Pulmonary artery endothelial cell (primary cell): Measurements from ENCODE around the gene CAPN2. TPM values are rescaled to one million over a fixed set of nuclear protein-coding genes. Genes with fewer than 3 reads are reported as not detected.

Experiments used
- DNase-seq: peaks from one replicate; pipeline ENCODE4 v3.0.0-alpha.2; 2011; ENCODE audit warnings: low read depth, low spot score
- total RNA-seq: library from RNA; depleted of rRNA; stranded (reverse); fragments of >200 nt; gene quantifications from 2 replicates; pipeline ENCODE4 v1.2.3, GENCODE V29; 2014

Gene CAPN2
- total RNA-seq, 1 donor from 2014 or later, result 436 TPM

DNA sequence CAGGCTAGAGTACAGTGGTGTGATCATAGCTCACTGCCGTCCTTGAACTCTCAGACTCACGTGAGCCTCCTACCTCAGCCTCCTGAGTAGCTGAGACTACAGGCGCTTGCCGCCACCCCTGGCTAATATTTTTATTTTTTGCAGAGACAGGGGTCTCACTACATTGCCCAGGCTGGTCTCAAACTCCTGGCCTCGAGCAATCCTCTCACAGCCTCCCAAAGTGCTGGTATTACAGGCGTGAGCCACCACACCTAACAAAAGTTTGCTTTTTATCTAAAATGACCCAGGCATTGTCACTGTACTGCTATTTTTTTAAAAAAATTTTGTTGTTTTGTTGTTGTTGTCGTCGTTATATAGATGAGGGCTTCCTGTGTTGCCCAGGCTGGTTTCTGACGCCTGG lies 46.4 kb downstream of the CAPN2 start:
- DNase-seq, result no peak

DNA sequence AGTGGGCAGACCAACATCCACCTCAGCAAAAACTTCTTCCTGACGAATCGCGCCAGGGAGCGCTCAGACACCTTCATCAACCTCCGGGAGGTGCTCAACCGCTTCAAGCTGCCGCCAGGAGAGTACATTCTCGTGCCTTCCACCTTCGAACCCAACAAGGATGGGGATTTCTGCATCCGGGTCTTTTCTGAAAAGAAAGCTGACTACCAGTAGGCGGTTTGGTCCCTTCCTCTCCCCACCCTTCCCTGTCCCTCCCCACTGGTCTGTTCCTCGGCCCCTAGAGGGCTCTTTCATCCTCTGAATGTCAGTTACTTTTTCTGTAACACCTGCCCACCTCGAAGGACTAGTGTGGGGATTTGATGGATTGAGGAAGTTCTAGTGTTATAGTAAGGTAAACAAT lies 46.9 kb downstream of the CAPN2 start:
- no peak for DNase-seq

DNA sequence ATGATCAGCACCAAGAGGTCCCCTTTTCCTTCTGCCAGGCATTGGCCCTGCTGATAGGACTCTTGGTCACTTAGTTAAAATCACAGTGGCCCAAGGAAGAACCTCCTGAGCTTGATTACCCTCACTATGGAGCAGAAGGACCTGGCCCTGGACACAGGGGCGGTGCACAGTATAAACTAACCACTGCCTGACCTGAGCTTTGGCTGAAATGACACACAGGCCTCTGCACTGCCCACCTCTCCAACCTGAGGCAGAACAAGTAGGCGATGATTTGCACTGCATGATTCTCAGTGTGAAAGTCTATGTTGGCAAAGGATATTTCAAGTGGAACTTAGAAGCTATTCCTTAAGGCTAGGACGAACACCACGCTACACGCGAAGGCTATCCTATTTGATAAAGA lies 48.5 kb downstream of the CAPN2 start:
- no peak for DNase-seq

DNA sequence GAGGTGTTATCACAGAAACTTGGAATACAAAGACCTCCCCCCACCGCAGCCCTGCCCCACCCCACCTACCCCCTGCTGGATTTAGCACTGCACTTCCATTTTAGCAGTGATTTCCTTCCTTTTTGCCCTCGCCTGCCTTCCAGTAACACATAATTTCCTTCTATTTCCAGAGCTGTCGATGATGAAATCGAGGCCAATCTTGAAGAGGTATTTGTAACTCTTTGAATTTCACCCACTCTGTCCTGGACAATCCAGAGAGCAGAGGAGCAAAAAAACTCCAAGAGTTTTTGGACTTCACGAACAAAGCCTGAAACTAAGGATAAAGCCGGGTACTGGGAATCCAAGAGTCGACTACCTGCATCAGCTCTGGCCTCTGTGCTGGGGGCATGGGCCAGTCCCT lies 49.1 kb downstream of the CAPN2 start:
- DNase-seq, result no peak

DNA sequence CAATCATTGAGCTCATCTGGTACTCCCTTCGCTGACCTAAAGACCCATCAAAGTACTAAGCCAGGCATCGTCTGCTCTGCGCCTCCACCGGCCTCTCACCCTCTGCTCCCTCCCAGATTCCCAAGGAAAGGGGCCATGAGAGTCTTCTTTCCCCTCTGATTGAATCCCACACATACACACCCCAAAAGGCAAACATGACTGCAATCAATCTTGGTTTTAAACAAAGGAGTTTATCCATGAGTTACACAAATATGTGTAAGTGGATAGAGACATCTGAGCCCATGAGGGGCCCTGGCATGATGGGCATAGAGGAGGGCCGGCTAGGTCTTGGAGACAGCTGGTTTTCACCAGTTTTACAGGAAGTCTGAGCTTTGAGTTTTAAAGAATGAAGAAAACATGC lies 50.9 kb downstream of the CAPN2 start:
- no peak for DNase-seq

DNA sequence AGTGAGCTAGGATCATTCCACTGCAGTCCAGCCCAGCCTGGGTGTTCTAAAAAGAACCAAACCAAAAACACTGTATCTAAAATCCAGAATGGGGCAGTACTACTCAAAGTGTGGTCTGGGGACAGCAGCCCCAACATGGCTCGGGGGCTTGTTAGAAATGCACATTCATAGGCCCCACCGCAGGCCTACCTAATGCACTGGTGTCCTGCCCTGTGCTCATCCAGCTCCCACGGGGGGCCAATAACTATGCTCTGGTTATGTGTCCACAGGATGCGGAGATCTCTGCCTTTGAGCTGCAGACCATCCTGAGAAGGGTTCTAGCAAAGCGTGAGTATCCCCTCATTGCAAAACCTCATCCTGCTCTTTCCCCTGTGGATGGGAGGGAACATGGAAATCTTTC lies 51.5 kb downstream of the CAPN2 start:
- DNase-seq, result no peak

DNA sequence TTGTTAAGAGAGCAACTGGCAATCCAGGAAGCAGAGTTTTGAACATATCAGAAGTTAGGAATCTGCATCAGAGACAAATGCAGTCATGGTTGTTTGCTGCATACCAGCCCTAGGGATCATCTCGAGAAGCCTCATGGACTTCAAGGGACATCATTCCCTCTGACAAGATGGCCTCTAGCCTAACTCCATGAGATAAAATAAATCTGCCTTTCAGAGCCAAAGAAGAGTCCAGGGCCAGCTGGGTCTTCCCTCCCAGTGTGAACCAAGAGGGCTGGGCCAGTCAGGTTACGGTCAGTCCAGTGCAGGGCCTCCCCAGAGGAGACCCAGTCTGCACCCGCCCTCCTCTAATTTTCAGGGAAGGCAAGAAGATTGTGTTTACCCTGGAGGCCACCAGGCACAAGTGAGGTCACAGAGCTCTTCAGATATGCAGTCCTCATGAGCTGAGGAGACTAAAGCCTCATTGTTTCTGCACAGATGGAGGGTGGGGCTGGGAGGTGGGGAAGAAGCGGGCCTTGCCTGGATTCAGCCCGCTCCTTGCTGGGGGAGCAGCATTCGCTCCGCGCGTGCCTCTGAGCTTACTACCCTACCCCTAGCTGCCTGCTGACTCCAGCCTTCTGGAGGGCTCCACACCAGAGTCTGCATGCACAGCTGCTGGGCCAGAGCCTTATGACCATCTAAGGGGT lies 52.8 kb downstream of the CAPN2 start:
- DNase-seq, result no peak

DNA sequence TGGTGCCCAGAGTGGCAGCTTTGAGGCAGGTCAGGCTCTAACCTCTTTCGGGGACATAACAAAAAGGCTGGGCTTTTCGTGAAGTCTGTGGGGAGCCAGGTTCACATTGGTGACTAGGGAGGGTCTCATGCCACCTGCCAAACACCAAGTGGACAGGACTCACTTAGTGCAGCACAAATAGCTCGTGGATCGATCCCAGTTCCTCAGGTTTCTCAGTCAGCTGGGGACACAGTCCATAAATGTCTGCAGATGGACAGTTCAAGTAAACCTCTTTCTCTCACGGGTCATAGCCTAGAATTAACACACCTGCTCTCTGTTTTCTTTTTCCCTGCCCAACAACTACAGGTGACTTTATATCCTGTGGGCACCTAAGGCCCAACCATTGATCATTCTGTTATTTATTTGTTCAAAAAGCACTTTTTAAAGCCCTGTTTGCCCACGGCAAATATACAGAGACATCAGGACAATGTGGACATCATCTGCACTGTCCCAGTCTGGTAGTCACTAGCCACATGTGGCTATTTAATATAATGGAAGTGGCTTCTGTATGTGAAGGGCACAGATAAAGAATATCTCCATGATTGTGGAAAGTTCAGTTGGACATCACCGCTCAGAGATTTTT lies 53.5 kb downstream of the CAPN2 start:
- DNase-seq, result no peak

DNA sequence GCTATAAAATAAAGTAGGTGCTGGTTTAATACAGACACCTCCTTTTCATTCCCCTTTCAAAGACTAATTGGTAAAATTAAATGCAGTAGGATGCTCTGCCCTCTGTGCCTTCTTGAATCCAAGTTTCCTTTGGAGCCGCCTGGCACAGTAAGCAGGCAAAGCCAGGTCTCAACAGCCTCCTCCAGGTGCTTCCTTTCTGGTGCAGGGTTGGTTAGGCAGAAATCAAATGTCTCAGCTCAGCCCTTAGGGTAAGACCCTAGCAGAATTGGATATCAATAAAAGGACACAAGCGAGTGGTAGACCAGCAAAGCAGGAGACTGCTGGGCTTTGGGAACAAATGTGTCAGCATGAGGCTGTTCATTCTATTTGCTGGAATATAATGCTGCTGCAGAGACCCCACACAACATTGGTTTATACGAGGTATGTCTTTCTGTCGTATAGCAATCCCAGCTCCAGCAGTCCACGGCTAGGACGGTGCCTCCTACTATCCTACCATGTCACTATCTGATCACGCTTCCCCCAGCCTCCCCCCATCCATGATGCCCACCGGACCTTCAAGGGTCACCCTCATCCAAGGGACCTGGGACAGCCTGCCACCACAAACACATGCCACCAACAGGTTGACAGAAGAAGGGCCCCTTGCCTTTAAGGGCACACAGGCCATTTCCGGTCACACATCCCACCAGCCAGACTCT lies 58.4 kb downstream of the CAPN2 start:
- DNase-seq, result no peak

DNA sequence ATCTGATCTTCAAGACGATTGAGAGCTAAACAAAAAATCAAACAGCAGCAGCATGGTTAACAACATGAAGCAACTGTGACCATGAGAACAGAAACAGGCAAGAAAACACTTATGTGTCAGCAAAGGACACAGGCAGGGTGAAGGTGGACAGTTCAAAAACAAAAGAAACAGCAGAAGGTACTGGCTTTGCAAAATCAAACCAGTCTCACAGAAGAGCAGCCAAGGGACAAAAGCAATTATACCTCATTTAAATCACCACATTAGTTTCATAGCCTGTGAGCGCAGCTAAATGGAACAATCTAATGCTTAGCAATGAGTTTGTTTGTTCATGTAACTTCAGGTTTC lies 59.1 kb downstream of the CAPN2 start:
- no peak for DNase-seq

DNA sequence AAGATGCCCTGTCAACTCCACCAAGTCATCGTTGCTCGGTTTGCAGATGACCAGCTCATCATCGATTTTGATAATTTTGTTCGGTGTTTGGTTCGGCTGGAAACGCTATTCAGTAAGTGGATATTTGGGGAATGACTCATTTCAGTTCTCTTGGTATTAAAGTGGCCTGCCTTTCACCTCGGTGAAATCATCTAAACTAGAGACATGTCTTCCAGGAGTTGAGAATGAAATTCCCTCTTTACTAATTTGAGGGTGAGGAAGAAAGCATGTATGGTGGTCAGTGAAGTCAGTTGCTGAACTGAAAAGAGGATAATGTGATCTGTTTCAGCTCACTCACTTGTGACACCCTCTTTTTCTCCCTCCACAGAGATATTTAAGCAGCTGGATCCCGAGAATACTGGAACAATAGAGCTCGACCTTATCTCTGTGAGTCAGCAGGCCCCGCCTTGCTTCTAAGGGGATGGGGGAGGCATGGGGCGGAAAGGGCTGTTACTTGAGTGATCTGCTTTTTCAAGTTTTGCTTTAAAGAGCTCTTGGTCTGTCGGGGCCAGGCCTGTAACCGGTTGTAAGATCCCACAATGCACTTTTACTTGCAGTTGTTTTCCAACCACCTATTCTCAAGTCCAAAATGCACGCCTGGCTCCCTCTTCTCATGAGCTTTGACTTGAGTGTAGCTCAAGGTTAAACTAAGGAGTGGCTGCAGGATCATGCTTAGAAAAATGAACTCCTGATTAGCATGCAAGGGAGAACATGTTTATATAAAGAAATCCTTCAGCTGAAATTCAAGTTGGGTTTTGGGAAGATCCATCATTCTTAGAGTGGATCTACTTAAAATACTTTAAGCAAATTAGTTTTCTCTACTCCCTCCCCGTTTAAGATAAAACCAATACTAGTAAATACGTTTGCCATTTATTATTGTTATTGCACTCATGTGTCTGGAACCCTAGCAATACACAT lies 59.8 kb downstream of the CAPN2 start:
- peak; percentile 79 for DNase-seq

DNA sequence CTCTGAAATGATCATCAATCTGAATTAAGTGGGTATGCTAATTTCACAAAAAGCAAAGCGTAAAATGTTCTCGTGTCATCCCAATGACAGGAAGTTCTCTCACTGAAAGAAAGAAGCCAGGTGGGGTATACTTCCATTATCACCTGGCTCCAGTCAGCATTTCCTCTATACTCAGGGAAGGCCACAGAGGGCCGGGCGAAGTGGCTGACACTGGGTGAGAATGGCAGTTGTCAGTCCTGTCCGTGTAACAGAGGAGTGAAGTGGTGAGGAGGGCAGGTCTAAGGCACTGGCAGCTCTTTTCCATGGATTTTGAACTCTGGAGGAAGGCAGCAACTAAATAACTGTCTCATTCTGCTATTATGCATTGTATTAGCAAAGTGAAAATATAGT lies 60.4 kb downstream of the CAPN2 start:
- DNase-seq, result no peak

DNA sequence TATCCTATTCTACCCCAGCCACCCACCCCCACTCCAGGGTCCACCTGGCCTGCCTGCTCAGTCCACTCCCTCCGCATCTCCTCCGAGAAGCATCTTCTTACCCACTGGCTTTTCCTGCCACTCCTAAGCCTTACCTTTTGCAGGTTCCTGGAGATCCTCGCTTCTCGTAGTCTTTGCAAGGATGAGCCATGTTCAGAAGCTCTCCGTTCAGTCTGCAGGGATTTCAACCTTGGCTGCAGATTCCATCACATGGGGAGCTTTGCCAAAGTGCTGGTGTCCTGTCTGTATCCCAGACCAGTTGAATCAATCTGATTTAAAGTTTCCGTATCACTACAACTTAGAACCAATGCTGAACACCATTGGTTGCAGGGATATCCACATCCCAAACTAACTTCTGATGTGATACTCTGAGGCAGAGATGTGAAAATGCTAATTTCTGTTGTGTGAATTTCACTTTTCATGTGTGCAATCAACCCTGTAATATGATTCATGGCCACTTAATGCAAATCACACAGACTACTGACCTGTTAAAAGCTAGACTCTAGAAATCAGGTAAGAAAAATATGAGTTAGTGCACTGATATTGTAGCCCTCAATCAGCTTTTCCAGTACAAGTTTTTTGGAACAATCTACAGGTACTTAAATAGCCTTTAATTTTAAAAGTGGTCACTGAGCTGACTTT lies 61.9 kb downstream of the CAPN2 start:
- no peak for DNase-seq

DNA sequence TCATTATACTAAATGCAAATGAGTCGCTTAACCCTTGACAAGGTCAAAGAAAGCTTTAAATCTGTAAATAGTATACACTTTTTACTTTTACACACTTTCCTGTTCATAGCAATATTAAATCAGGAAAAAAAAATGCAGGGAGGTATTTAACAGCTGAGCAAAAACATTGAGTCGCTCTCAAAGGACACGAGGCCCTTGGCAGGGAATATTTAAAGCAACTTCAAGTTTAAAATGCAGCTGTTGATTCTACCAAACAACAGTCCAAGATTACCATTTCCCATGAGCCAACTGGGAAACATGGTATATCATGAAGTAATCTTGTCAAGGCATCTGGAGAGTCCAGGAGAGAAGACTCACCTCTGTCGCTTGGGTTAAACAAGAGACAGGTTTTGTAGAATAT lies 62.7 kb downstream of the CAPN2 start:
- DNase-seq, result no peak

DNA sequence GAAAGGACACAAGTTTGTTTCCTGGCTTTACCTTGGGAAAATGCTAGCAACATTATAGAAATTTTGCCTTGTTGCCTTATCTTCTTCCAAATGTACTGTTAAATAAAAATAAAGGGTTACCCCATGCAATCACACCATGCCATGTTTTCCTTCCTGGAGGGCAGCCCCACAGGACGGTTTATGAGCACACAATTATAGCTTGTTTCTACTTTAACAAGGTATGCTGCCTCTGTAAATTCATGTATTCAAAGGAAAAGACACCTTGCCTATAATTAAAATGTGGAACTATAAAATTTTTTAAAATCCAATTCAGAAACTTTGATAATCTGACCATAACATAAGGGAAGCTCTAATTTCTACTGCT lies 63.4 kb downstream of the CAPN2 start:
- DNase-seq, result no peak

DNA sequence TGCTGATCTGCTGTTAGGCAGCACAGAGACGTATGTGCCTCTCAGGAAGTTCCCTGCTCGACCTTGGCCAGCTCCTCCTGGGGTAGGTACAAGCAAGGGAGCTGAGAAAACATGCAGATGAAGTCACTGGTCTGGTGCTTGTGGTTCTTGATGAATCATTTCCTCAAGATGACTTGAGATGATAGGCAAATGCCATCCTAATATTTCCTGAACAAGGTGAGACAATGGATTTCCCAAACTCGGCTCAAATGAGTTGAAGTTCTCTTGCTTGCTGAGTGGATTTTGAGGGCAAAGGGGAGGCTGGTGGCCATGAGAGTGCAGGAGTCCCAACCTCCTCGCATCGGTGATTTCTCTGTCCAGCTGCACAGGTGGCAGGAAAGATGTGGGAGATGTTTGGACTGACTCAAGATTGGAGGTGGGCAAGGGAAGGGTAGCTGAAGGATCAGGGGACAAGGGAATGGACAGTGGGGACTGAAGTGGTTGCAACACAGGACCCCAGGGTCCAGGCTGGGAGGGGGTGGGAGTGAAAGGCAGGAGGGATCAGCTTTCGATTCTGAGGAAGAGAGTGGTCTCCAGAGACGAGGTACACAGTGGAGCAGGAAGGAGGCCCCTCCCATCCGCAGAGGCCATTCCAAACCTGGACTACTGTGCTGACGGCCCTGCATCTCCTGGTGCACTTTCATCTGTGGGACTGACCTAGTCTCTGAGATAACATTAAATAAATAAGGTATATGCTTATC lies 63.9 kb downstream of the CAPN2 start:
- peak; percentile 91 for DNase-seq

DNA sequence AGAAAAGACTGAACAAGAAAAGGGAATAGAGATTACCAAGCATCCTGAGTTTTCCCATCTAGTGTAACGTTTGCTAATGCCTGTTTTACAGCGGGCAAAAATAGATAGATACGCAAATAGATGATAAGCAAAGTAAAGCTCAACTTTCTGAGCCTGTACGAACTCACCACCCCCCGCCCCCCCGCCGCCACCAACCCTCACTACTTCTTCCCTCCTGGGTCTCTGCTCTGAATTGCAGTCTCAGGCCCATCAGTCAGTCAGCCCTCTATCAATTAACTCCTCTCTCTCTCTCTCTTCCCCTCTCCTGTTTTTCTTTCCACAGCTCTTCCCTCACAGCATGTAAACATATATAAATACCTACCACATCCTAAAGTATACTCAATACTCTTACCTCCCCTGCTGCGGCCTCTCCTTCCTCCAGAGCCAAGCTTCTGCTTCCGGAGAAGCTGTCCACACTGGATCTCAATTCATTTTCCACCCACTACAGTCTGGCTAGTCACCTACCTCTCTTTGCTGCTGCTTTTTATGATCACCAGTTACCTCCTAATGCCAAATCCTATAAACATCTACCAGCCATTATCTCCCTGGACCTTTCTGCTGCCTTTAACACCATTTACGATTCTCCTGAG lies 64.6 kb downstream of the CAPN2 start:
- DNase-seq, result no peak

DNA sequence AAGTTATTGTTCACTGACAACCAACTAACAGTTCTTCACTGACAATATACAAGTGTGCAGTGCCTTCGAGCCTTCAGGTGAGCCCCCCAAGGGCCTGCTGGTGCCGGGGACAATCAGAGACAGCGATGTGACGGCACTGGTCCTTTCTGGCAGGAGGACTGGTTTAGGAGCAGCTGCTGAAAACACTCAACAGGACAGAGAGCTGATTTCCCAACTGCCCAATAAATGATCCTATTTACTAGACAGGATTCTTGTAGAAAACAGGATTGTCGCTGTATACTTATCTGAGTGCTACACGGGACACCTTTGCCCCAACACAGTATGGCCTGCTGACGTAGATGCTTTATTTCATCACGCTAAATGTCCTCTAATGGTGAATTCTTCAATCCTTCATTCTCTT lies 68.0 kb downstream of the CAPN2 start:
- no peak for DNase-seq

DNA sequence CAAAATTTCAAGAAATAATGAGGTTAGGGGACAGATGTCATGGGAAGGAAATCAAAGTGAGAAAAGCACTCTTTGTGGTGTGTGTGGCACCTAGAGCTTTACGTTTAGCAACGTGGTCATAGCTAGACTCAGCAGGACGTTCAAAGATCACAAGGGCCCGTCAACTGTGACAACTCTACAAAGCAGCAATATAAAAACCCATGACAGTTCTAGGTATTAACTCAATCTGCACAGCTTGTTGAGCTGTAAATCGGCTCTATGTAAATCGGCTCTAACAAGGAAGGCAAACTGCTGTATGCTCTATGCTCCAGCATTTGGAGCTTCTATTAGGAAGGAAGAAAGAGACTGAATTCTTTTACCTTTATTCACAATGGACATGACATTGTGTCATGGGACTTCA lies 68.6 kb downstream of the CAPN2 start:
- DNase-seq, result no peak

DNA sequence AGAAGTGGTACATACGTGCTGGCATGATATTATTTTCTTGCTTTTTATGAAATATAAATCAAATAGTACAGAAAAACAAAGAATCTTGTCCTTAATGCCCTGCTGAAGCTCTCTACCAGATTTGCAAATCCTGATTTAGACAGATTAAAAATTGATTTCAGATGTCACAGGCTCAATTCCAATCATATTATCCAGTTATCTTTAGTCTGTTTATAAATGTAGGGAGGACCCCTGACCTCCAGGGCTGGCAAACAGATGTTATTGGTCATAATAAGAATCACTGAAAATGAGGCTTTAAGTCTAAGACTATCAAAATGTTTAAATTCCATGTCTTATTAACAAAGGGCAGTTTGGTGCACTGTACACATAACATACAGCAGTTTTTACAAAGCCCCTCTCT lies 71.3 kb downstream of the CAPN2 start:
- no peak for DNase-seq
